HCT116 (cell line): ENCODE data around the gene RUFY4. TPM values are rescaled to one million over a fixed set of nuclear protein-coding genes. Genes with fewer than 3 reads are reported as not detected.

Experiments used
- ATAC-seq: fragments of 200-7000 bp; cut with Tn5 transposase; 2 replicates; pipeline ENCODE4 v1.9.1; 2020; ENCODE audit warnings: mild to moderate bottlenecking, moderate library complexity
- BruUV-seq: library from RNA; stranded (reverse); fragments of 400-500 nt; replicated peaks from 2 replicates; lab custom pipeline; 2021; lab: Mats Ljungman, UMichigan
- CTCF ChIA-PET: fragments of 300-600 bp; sonication (Branson Sonifier 250); formaldehyde crosslinking; loops from one replicate; lab custom pipeline; 2021; ENCODE audit warnings: antibody characterized with exemption; lab: Charles Lee
- POLR2A ChIA-PET: fragments of 300-600, 350-600 bp; sonication (Branson Sonifier 250); formaldehyde crosslinking; loops from one replicate; lab custom pipeline; 2021; ENCODE audit warnings: antibody characterized with exemption; lab: Charles Lee
- RAD21 ChIA-PET, 2 experiments: fragments of 300-600 bp; sonication (Branson Sonifier 250); formaldehyde crosslinking; loops; one replicate each; lab custom pipeline; 2023; ENCODE audit warnings: low total read pairs in 2 of 2; ENCODE audit not compliant: uncharacterized antibody in 2 of 2, unreplicated experiment in 2 of 2, low non-redundant PET in 1 of 2; lab: Charles Lee
- DNase-seq: peaks from one replicate; pipeline ENCODE4 v3.0.0-alpha.2; 2010; ENCODE audit warnings: low read depth, low spot score
- H2AFZ ChIP-seq: fragments of 200-600 bp; shearing (Covaris generic), sonication (generic); 2 replicates; pipeline ENCODE4 v1.6.1; 2017; ENCODE audit warnings: low read depth, mixed run types, mixed read lengths, antibody characterized with exemption, low read length; ENCODE audit not compliant: poor library complexity, severe bottlenecking
- H3K27ac ChIP-seq: 2 replicates; pipeline ENCODE4 v1.5.1; 2012; ENCODE audit warnings: low read depth, low read length
- H3K27me3 ChIP-seq: fragments of 200-600 bp; sonication (generic); 2 replicates; pipeline ENCODE4 v1.6.1; 2016; ENCODE audit warnings: mixed run types, low read length, mixed read lengths; ENCODE audit not compliant: insufficient read depth
- H3K36me3 ChIP-seq, 2 experiments: fragments of 200-500 bp in 1 of 2; fragments of 200-600 bp in 1 of 2; sonication (Bioruptor generic) in 1 of 2; sonication (generic) in 1 of 2; 2 replicates each; pipeline versions ENCODE4 v1.5.1 to v1.6.1; 2014 to 2016; ENCODE audit warnings: low read length in 2 of 2, inconsistent platforms in 1 of 2, mixed read lengths in 1 of 2, mixed run types in 1 of 2; ENCODE audit not compliant: insufficient read depth in 2 of 2, control insufficient read depth in 1 of 2
- H3K4me1 ChIP-seq, 2 experiments: fragments of 200-600 bp in 1 of 2; sonication (generic) in 1 of 2; 2 replicates each; pipeline versions ENCODE4 v1.5.1 to v1.6.1; 2012 to 2017; ENCODE audit warnings: low read length in 2 of 2, inconsistent platforms in 1 of 2, mild to moderate bottlenecking in 1 of 2, mixed read lengths in 1 of 2, mixed run types in 1 of 2, moderate library complexity in 1 of 2; ENCODE audit not compliant: insufficient read depth in 2 of 2, control insufficient read depth in 1 of 2
- H3K4me2 ChIP-seq: fragments of 200-600 bp; sonication (generic); 2 replicates; pipeline ENCODE4 v1.6.1; 2017; ENCODE audit warnings: mixed run types, low read length, mixed read lengths
- H3K4me3 ChIP-seq, 2 experiments: fragments of 200-600 bp in 1 of 2; sonication (generic) in 1 of 2; replicated peaks in 1 of 2; 2 replicates each; pipeline ENCODE4 v1.5.1; 2011 to 2016; ENCODE audit warnings: low read length in 2 of 2, control low read depth in 1 of 2, low read depth in 1 of 2, mild to moderate bottlenecking in 1 of 2, mixed read lengths in 1 of 2, mixed run types in 1 of 2
- H3K79me2 ChIP-seq: fragments of 200-600 bp; sonication (generic); 2 replicates; pipeline ENCODE4 v1.6.1; 2017; ENCODE audit warnings: mild to moderate bottlenecking, mixed run types, low read length, moderate library complexity, mixed read lengths; ENCODE audit not compliant: insufficient read depth
- H3K9ac ChIP-seq: fragments of 200-600 bp; sonication (generic); 2 replicates; pipeline ENCODE4 v1.6.1; 2016; ENCODE audit warnings: low read length, mixed read lengths
- H3K9me2 ChIP-seq: fragments of 200-600 bp; sonication (generic), shearing (Covaris generic); 2 replicates; pipeline ENCODE4 v1.6.1; 2017; ENCODE audit warnings: mixed run types, mild to moderate bottlenecking, moderate library complexity; ENCODE audit not compliant: insufficient read depth
- H3K9me3 ChIP-seq, 2 experiments: fragments of 200-500 bp in 1 of 2; fragments of 200-600 bp in 1 of 2; sonication (Bioruptor generic) in 1 of 2; sonication (generic) in 1 of 2; 2 replicates each; pipeline ENCODE4 v1.6.1; 2014 to 2017; ENCODE audit warnings: low read length in 2 of 2, mixed read lengths in 2 of 2, inconsistent platforms in 1 of 2, low read depth in 1 of 2, mild to moderate bottlenecking in 1 of 2, mixed run types in 1 of 2, moderate library complexity in 1 of 2; ENCODE audit not compliant: control insufficient read depth in 1 of 2, insufficient read depth in 1 of 2
- H4K20me1 ChIP-seq: fragments of 200-600 bp; sonication (generic), shearing (Covaris generic); 2 replicates; pipeline ENCODE4 v1.6.1; 2017; ENCODE audit warnings: mixed run types, mild to moderate bottlenecking, moderate library complexity; ENCODE audit not compliant: insufficient read depth
- CBX3 ChIP-seq: IDR thresholded peaks from 2 replicates; pipeline ENCODE4 v1.6.1; 2012; ENCODE audit warnings: low read depth
- ELF1 ChIP-seq: IDR thresholded peaks from 2 replicates; pipeline ENCODE4 v1.6.1; 2012; ENCODE audit warnings: low read depth, borderline replicate concordance
- EZH2phosphoT487 ChIP-seq: fragments of 200-600 bp; IDR thresholded peaks from 2 replicates; pipeline ENCODE4 v1.6.1; 2018; ENCODE audit warnings: antibody characterized with exemption, borderline replicate concordance
- JUND ChIP-seq: IDR thresholded peaks from 2 replicates; pipeline ENCODE4 v1.6.1; 2012
- RAD21 ChIP-seq: IDR thresholded peaks from 2 replicates; pipeline ENCODE4 v1.6.1; 2012; ENCODE audit warnings: low read depth, mild to moderate bottlenecking
- SIN3A ChIP-seq: IDR thresholded peaks from 2 replicates; pipeline ENCODE4 v1.6.1; 2012; ENCODE audit warnings: low read depth
- SRF ChIP-seq: IDR thresholded peaks from 2 replicates; pipeline ENCODE4 v1.6.1; 2012; ENCODE audit warnings: low read depth
- TCF7L2 ChIP-seq: IDR thresholded peaks from 2 replicates; pipeline ENCODE4 v1.7.0; 2011; ENCODE audit warnings: borderline replicate concordance, inconsistent platforms; ENCODE audit not compliant: insufficient read depth, insufficient read length; ENCODE audit errors: extremely low read depth
- YY1 ChIP-seq: IDR thresholded peaks from 2 replicates; pipeline ENCODE4 v1.6.1; 2011; ENCODE audit warnings: low read length, low read depth, moderate library complexity, mild to moderate bottlenecking; ENCODE audit not compliant: insufficient replicate concordance; ENCODE audit errors: extremely low read depth
- ZNF274 ChIP-seq: fragments of 200-500 bp; sonication (Bioruptor generic); IDR thresholded peaks from 2 replicates; pipeline ENCODE4 v1.6.1; 2014; ENCODE audit warnings: mild to moderate bottlenecking, low read depth, low read length, inconsistent platforms
- intact Hi-C: fragments of 100-400 bp; cut with micrococcal nuclease; formaldehyde crosslinking; loops from 2 replicates; pipeline ENCODE4 v1.10.0; 2022
- total RNA-seq: library from RNA; stranded (reverse); gene quantifications from one replicate; pipeline ENCODE4 v1.2.1, GENCODE V29; 2021; ENCODE audit not compliant: unreplicated experiment
- TF ChIP-seq, protein P1 (sequence below): IDR thresholded peaks from 2 replicates; pipeline ENCODE4 v1.6.1; 2011; ENCODE audit warnings: mild to moderate bottlenecking, low read length, moderate library complexity; ENCODE audit not compliant: insufficient replicate concordance; ENCODE audit errors: extremely low read depth
- TF ChIP-seq, protein P2 (sequence below): IDR thresholded peaks from 2 replicates; pipeline ENCODE4 v1.6.1; 2012

The RUFY4 gene
- total RNA-seq, 1 experiment from 2014 or later, result 0.27 TPM

DNA sequence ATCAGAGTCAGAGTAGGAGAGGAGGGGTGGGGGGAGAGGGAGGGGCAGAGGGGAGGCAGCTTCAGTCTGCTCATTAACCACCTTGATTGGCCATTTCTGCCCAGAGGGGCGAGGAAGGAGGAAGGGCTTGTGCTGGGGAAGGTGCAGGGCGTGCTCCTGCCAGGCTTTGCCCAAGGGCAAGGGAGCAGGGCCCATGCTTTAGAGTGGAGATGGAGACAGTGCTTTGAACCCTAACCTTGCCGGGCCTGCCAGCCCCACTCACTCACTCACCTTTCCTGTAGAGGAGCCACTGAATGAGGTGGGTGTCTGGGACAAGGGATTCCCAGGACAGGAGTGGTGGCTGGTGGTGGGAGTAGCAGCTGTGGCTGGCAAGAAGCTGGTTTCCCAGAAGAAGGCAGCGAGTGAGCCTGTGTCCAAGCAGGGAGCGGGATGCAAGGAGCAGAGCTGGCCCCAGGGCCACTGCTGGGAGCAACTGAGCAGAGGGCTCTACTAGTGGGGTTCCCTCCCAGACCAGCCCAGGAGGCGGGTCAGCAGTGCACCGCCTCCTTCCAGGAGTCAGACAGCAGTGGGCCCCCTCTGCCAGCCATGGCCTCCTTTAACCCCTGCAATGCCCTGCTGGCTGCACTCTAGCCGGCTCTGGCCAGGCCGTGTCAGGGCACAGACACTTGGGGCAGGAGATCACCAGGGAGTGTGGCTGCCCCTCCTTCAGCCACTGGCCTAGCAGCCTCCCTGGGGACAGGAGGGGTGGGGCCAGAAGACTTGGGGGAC lies 3.6 kb upstream of the RUFY4 start:
- POLR2A ChIA-PET, result no interaction called here
- no peak for ATAC-seq

DNA sequence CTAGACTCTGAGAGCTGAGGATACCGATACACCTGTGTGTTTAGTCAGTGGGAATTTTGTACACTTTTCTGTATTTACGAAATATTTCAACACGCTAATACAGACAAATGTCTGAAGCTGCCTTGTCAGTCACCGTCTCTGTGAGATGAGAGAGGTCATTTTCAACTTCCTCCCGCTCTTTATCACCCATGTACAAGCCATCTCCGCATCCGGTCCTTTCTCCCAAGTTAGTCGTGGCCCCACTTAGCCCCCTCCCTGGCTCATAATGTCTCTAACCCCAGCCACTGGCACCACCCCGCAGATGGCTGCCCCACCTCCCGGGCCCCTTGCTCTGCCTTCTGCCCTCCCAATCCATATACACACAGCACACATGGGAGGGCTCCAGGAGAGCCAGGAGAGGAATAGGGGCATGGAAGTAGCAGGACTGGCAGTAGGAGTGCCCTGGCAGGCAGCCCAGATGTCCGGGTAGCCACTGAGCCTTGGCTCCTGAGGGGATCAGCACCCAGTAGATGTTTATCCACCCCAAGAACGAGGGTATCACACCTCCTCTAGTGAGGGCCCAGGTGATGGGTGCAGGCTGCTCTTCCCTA lies 2.0 kb upstream of the RUFY4 start:
- Histone ChIP-seq H2AFZ (no peak overlapping the region), H3K79me2 (no peaks in the 10 kb centered on the region), H3K9ac (no peak overlapping the region), H3K36me3 (no peaks in the 10 kb centered on the region), H3K4me3 (no peak overlapping the region), H3K27ac (no peak overlapping the region), H3K4me1 (peaks cover 0 to 4% of the 10 kb centered on the region in 2 experiments; a peak in 1 of 4 replicates), H4K20me1 (no peaks in the 10 kb centered on the region), H3K9me3 (no peaks in the 10 kb centered on the region), H3K27me3 (no peaks in the 10 kb centered on the region), H3K9me2 (no peaks in the 10 kb centered on the region), H3K4me2 (no peak overlapping the region)
- no peak for DNase-seq
- POLR2A ChIA-PET, result no interaction called here
- RAD21 ChIA-PET, result interaction anchor here in 1 of 2 experiments (2.0 kb wide), 1 partner anchor 281 kb away, joined by 5 read pairs; no protein-coding TSS in a partner anchor
- no TSS peak for BruUV-seq
- CTCF ChIA-PET, result interaction anchor here (0.7 to 3.0 kb wide), 2 partner anchors 278 to 281 kb away, joined by 4 to 53 read pairs; no protein-coding TSS in a partner anchor
- intact Hi-C loops, result no loop called here
- ATAC-seq, result no peak
- TF ChIP-seq, protein P1, sequence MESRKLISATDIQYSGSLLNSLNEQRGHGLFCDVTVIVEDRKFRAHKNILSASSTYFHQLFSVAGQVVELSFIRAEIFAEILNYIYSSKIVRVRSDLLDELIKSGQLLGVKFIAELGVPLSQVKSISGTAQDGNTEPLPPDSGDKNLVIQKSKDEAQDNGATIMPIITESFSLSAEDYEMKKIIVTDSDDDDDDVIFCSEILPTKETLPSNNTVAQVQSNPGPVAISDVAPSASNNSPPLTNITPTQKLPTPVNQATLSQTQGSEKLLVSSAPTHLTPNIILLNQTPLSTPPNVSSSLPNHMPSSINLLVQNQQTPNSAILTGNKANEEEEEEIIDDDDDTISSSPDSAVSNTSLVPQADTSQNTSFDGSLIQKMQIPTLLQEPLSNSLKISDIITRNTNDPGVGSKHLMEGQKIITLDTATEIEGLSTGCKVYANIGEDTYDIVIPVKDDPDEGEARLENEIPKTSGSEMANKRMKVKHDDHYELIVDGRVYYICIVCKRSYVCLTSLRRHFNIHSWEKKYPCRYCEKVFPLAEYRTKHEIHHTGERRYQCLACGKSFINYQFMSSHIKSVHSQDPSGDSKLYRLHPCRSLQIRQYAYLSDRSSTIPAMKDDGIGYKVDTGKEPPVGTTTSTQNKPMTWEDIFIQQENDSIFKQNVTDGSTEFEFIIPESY, result no peak
- no peak for TF ChIP-seq CBX3
- TF ChIP-seq JUND, result no peak
- no peak for TF ChIP-seq YY1
- no peak for TF ChIP-seq RAD21
- no peak for TF ChIP-seq SIN3A
- TF ChIP-seq ELF1, result no peak
- TF ChIP-seq EZH2phosphoT487, result no peak
- TF ChIP-seq, protein P2, sequence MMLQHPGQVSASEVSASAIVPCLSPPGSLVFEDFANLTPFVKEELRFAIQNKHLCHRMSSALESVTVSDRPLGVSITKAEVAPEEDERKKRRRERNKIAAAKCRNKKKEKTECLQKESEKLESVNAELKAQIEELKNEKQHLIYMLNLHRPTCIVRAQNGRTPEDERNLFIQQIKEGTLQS, result no peak
- no peak for TF ChIP-seq TCF7L2
- no peak for TF ChIP-seq ZNF274

More for the DNA sequence above, 3.6 kb upstream of the RUFY4 start:
- BruUV-seq, result no TSS peak
- DNase-seq, result no peak
- H3K27me3 ChIP-seq, result no peaks in the 10 kb centered on the region
- no peak overlapping the region for H3K4me3 ChIP-seq
- H3K36me3 ChIP-seq, result no peaks in the 10 kb centered on the region
- ChIA-PET CTCF (no interaction called here), RAD21 (interaction anchor here in 1 of 2 experiments (2.0 kb wide), 1 partner anchor 280 kb away, joined by 5 read pairs; no protein-coding TSS in a partner anchor)
- no peak overlapping the region for H3K4me2 ChIP-seq
- H3K9me2 ChIP-seq, result no peaks in the 10 kb centered on the region
- TF ChIP-seq SRF (no peak), RAD21 (no peak)
- no peaks in the 10 kb centered on the region for H4K20me1 ChIP-seq
- no peaks in the 10 kb centered on the region for H3K9me3 ChIP-seq
- no peak overlapping the region for H3K27ac ChIP-seq
- no peak overlapping the region for H3K9ac ChIP-seq
- intact Hi-C loops, result no loop called here
- H3K79me2 ChIP-seq, result no peaks in the 10 kb centered on the region
- H2AFZ ChIP-seq, result no peak overlapping the region
- H3K4me1 ChIP-seq, result peaks cover 0 to 4% of the 10 kb centered on the region in 2 experiments; a peak in 1 of 4 replicates
